Keratinocyte (primary cell): ENCODE data around the gene SLC17A5. TPM values are rescaled to one million over a fixed set of nuclear protein-coding genes. Genes with fewer than 3 reads are reported as not detected.
"Not testable (repeated sequence)": the region's sequence is repeated elsewhere in the genome, so short reads cannot be mapped to it uniquely, and the experiment has no call there.

Experiments
- DNase-seq: peaks from one replicate; pipeline ENCODE4 v3.0.0-alpha.2; 2011; ENCODE audit warnings: low read depth, missing footprints, low spot score
- FAIRE-seq: peaks from 2 replicates; lab custom pipeline; 2011; peaks lifted over from hg19 to GRCh38; lab: Jason Lieb, UNC
- H2AFZ ChIP-seq: 2 replicates; pipeline ENCODE4 v1.6.0; 2012; ENCODE audit warnings: low read length, control low read depth, inconsistent platforms; ENCODE audit not compliant: control insufficient read depth
- H3K27ac ChIP-seq: 2 replicates; pipeline ENCODE4 v1.5.1; 2011; ENCODE audit warnings: low read length; ENCODE audit not compliant: control insufficient read depth, insufficient read depth
- H3K27me3 ChIP-seq: 3 replicates; pipeline ENCODE4 v1.6.0; 2011; ENCODE audit warnings: low read length; ENCODE audit not compliant: control insufficient read depth, insufficient read depth; ENCODE audit errors: extremely low read depth
- H3K36me3 ChIP-seq, 2 experiments: 2 replicates in 1 of 2; 3 replicates in 1 of 2; pipeline ENCODE4 v1.5.1; 2011; ENCODE audit warnings: low read length in 2 of 2, mild to moderate bottlenecking in 1 of 2; ENCODE audit not compliant: control insufficient read depth in 2 of 2, insufficient read depth in 2 of 2; ENCODE audit errors: extremely low read depth in 1 of 2
- H3K4me1 ChIP-seq: 3 replicates; pipeline ENCODE4 v1.5.1; 2011; ENCODE audit warnings: low read length; ENCODE audit not compliant: control insufficient read depth, insufficient read depth; ENCODE audit errors: extremely low read depth
- H3K4me2 ChIP-seq: 3 replicates; pipeline ENCODE4 v1.6.0; 2011; ENCODE audit warnings: low read depth, low read length; ENCODE audit not compliant: control insufficient read depth, insufficient read depth; ENCODE audit errors: extremely low read depth
- H3K4me3 ChIP-seq, 3 experiments: fragments of 200-600 bp in 1 of 3; sonication (generic) in 1 of 3; 2 replicates in 2 of 3; 3 replicates in 1 of 3; pipeline ENCODE4 v1.5.1; 2011 to 2016; ENCODE audit warnings: low read length in 3 of 3, mild to moderate bottlenecking in 3 of 3, control low read depth in 2 of 3, inconsistent platforms in 1 of 3, low read depth in 1 of 3, mixed read lengths in 1 of 3, mixed run types in 1 of 3, moderate library complexity in 1 of 3; ENCODE audit not compliant: control insufficient read depth in 2 of 3, insufficient read depth in 2 of 3; ENCODE audit errors: extremely low read depth in 1 of 3
- H3K79me2 ChIP-seq: 2 replicates; pipeline ENCODE4 v1.6.0; 2012; ENCODE audit warnings: low read length; ENCODE audit not compliant: control insufficient read depth, insufficient read depth
- H3K9ac ChIP-seq: 3 replicates; pipeline ENCODE4 v1.6.0; 2011; ENCODE audit warnings: low read length; ENCODE audit not compliant: control insufficient read depth, insufficient read depth; ENCODE audit errors: extremely low read depth
- H3K9me1 ChIP-seq: 3 replicates; pipeline ENCODE4 v1.6.0; 2011; ENCODE audit warnings: low read length; ENCODE audit not compliant: control insufficient read depth, insufficient read depth; ENCODE audit errors: extremely low read depth
- H3K9me3 ChIP-seq: 2 replicates; pipeline ENCODE4 v1.5.1; 2012; ENCODE audit warnings: low read depth, low read length; ENCODE audit not compliant: control insufficient read depth
- H4K20me1 ChIP-seq: 3 replicates; pipeline ENCODE4 v1.6.0; 2011; ENCODE audit warnings: low read length; ENCODE audit not compliant: control insufficient read depth, insufficient read depth; ENCODE audit errors: extremely low read depth
- CTCF ChIP-seq, 3 experiments: IDR thresholded peaks in 1 of 3; conservative IDR thresholded peaks in 1 of 3; optimal IDR thresholded peaks in 1 of 3; 2 replicates in 2 of 3; 3 replicates in 1 of 3; pipeline versions ENCODE3 to v1.5.1; 2011; ENCODE audit warnings: low read length in 3 of 3, mild to moderate bottlenecking in 3 of 3, moderate library complexity in 2 of 3, control low read depth in 1 of 3, inconsistent platforms in 1 of 3; ENCODE audit not compliant: insufficient read depth in 2 of 3; ENCODE audit errors: extremely low read depth in 1 of 3
- EZH2 ChIP-seq: IDR thresholded peaks from one replicate; pipeline ENCODE4 v1.6.1; 2012; ENCODE audit warnings: inconsistent platforms, mild to moderate bottlenecking, low read length, moderate library complexity
- dilution Hi-C: fragments of 300-500 bp; cut with MboI; formaldehyde crosslinking; loops from one replicate; pipeline ENCODE4 v1.7.0; 2020; ENCODE audit warnings: low sequenced_read_pairs; ENCODE audit not compliant: extremely low pct_ligation_motif_present
- polyA plus RNA-seq, 5 experiments: library from polyadenylated mRNA; depleted of rRNA in 3 of 5; stranded (reverse) in 3 of 5; stranded (forward) in 1 of 5; unstranded in 1 of 5; fragments of >200 nt; gene quantifications; 1 replicate in 1 of 5; 2 replicates in 3 of 5; 3 replicates in 1 of 5; pipeline versions ENCODE4 v1.2.1 to v1.2.3, GENCODE V29; 2011 to 2012; ENCODE audit warnings: missing spikeins in 2 of 5, low read depth in 1 of 5, low replicate concordance in 1 of 5

The SLC17A5 gene
- polyA plus RNA-seq, 1 donor (not counting 4 experiments of a cell fraction or from before 2014, with no cell fraction given) = 8.7 TPM

GRCh38 chr6:73690056-73690455, 36.3 kb upstream of the SLC17A5 start:
- Histone ChIP-seq H3K4me1 (peaks cover 17% of the 10 kb centered on the region), H2AFZ (no peak overlapping the region), H3K4me3 (no peak overlapping the region), H3K36me3 (no peaks in the 10 kb centered on the region), H3K27ac (no peak overlapping the region), H3K27me3 (no peaks in the 10 kb centered on the region), H3K9me3 (no peaks in the 10 kb centered on the region), H4K20me1 (no peaks in the 10 kb centered on the region), H3K4me2 (no peak overlapping the region), H3K79me2 (no peaks in the 10 kb centered on the region), H3K9ac (no peak overlapping the region), H3K9me1 (no peaks in the 10 kb centered on the region)
- DNase-seq (no peak), FAIRE-seq (no peak)
- TF ChIP-seq CTCF (optimal IDR thresholded peaks at IDR 0.05 in 1 of 3, IDR thresholded peaks at IDR 0.05 in 1 of 3, conservative IDR thresholded peaks at IDR 0.05 in 1 of 3; ENCODE audit: extremely low read depth in 1 of 3, insufficient read depth in 2 of 3, low read length in 3 of 3) = no peak
- no peak for TF ChIP-seq EZH2
- dilution Hi-C loops = no loop called here

GRCh38 chr6:73688351-73688750, 34.6 kb upstream of the SLC17A5 start:
- no peaks in the 10 kb centered on the region for H3K9me3 ChIP-seq
- H3K9me1 ChIP-seq = no peaks in the 10 kb centered on the region
- FAIRE-seq (no peak), DNase-seq (no peak)
- H2AFZ ChIP-seq = no peak overlapping the region
- no peak overlapping the region for H3K4me2 ChIP-seq
- H3K9ac ChIP-seq = no peak overlapping the region
- no peaks in the 10 kb centered on the region for H3K79me2 ChIP-seq
- no peak overlapping the region for H3K4me3 ChIP-seq
- H4K20me1 ChIP-seq = no peaks in the 10 kb centered on the region
- no peak overlapping the region for H3K27ac ChIP-seq
- TF ChIP-seq EZH2 = no peak
- TF ChIP-seq CTCF (optimal IDR thresholded peaks at IDR 0.05 in 1 of 3, IDR thresholded peaks at IDR 0.05 in 1 of 3, conservative IDR thresholded peaks at IDR 0.05 in 1 of 3; ENCODE audit: extremely low read depth in 1 of 3, insufficient read depth in 2 of 3, low read length in 3 of 3) = no peak
- dilution Hi-C loops = no loop called here
- H3K36me3 ChIP-seq = no peaks in the 10 kb centered on the region
- H3K27me3 ChIP-seq = no peaks in the 10 kb centered on the region
- peaks cover 8% of the 10 kb centered on the region for H3K4me1 ChIP-seq

GRCh38 chr6:73683574-73683973, 29.8 kb upstream of the SLC17A5 start:
- H3K36me3 ChIP-seq, H3K79me2 ChIP-seq, DNase-seq, H3K4me3 ChIP-seq, H3K27ac ChIP-seq, H3K9me3 ChIP-seq, H3K9ac ChIP-seq, FAIRE-seq, H3K9me1 ChIP-seq, H4K20me1 ChIP-seq, H3K4me2 ChIP-seq, H2AFZ ChIP-seq, H3K27me3 ChIP-seq, H3K4me1 ChIP-seq, dilution Hi-C loops: not testable (repeated sequence)
